ENCODE data around the gene ATXN7L3.
"Not testable (repeated sequence)": the region's sequence is repeated elsewhere in the genome, so short reads cannot be mapped to it uniquely, and the experiment has no call there.

The ATXN7L3 gene, protein sequence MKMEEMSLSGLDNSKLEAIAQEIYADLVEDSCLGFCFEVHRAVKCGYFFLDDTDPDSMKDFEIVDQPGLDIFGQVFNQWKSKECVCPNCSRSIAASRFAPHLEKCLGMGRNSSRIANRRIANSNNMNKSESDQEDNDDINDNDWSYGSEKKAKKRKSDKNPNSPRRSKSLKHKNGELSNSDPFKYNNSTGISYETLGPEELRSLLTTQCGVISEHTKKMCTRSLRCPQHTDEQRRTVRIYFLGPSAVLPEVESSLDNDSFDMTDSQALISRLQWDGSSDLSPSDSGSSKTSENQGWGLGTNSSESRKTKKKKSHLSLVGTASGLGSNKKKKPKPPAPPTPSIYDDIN

DNA sequence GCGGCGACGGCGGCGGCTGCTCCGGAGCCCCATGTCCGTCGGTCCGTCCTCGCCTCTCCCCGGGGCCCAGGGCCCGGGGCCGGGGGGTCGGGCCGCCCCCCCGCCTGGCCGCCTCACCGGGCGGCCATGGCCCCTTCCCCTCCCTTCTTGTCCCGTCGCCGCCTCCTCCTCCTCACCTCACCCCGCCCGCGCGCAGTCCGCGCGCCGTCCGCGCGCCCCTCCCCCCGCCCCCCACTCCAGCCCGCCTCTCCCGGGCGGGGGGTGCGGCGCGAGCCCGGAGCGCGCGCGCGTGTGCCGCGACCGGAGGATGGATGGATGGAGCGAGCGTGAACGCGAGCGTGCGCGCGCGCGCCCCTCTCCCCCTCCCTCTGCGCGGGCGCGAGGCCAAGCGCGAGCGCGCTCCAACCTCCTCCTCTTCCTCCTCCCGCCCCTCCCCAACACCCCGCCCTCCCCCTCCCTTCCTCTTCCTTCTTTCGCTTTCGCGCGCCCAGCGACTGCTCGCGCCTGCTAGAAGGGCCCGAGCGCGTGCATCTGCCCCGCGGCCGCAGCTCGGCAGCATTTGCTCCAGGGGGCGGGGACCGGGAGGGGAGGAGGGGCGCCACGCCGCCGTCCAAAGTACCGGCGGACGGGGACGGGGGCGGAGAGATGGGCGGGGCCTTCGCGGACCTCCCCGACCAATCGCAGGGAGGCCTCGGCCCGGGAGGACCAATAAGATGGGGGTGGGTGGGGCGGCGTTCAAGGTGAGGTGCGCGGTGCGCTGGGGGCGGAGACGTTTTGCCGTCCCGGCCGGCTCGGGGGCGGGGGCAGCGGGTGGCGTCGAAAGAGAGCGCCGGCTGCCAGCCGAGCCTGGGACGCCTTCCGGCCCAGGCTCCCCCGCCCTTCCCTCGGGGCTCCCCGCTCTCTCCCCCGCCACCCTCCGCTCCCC, at the start of gene ATXN7L3:
ATXN7L3 (minus strand) TSS at position 332 of the 925 bp plus-strand sequence. CDS start 1,814 bp downstream, outside the sequence.
- DNase-seq, result peak; percentile 96

DNA sequence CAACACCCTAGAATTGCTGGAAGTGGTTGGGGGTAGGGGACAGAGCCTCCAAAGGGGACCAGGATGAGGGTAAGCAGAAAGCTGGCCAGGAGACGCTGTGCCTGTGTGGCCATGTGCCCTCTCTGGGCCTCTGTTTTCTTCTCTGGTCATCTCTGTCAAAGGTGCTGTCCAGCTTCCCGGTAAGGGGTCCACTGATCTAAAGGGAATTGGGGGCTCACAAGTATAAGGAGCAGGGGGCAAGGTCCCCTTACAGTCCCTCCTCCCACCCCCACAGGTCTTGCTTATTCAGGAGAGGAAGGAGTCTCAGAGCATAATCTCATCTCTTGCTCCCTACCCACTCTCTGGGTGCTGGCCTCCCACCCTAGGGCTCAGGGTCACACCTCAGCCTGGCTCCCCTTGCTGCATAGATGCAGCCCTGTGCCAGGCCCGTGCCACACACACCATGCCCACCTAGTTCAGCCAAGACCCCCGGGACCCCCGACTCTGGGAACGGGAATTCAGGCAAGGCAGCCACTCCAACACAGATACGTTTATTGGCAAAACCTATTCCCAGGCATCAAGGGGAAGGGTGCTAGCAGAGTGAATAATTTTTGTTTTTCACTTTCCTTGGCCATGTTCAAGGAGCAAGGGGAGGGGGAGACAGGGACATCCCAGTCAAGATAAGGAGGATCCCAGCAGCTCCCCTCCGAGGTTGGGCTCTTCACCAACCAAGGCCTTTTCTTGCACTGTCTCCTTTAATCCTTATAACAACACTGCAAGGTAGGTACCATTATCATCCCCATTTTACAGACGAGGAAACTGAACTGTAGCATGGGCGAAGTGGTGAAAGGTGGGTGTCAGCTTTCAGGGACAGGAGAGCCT, 48.4 kb upstream of the ATXN7L3 start:
- no peak for DNase-seq

DNA sequence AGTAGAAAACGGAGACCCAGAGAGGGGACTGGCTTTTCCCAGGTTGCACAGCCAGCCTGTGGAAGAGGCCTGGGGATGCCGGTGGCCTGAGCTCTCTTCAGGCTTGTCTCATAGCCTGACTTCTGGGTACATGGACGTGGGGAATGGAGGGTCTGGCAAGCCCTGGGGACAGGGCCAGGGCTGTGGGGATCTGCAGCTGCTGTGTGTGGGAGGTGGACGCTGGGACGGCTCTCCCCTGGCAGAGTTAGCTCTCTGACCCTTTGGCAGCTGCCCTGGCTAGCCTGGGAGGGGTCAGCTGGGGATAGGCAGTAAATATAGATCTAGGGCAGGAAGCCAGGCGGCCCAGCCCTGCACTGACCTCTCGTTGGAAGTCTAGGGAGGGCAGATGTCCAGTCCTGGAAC, 47.8 kb upstream of the ATXN7L3 start:
- DNase-seq, result no peak

DNA sequence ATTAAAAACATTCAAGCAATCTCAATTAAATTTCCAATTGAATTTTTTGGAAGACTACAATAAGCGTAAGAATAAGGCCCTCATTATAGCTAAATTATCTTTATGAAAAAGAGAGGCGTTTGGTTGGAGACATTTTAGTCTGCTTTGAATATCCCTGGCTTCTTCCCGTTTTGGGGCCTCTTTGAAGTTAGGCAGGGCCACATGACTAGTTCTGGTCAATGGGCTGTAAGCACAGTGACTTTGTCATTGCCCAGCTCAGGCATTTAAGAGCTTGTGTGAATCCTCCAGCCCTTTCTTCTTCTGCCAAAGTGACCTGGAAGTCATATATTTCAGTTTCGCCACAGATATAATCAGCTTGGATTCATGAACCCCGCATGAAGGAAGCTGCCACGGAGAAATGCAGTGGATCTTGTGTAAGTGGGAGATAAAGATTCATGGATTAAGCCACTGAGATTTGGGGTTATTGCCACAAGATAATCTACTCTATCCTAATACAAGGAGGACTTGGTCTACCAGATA, 41.5 kb upstream of the ATXN7L3 start:
- no peak for DNase-seq

DNA sequence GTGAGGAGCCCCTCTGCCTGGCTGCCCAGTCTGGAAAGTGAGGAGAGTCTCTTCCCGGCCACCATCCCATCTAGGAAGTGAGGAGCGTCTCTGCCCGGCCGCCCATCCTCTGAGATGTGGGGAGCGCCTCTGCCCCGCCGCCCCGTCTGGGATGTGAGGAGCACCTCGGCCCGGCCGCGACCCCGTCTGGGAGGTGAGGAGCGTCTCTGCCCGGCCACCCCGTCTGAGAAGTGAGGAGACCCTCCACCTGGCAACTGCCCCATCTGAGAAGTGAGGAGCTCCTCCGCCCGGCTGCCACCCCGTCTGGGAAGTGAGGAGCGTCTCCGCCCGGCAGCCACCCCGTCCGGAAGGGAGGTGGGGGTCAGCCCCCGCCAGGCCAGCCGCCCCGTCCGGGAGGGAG, 38.2 kb upstream of the ATXN7L3 start:
- DNase-seq, result not testable (repeated sequence)

DNA sequence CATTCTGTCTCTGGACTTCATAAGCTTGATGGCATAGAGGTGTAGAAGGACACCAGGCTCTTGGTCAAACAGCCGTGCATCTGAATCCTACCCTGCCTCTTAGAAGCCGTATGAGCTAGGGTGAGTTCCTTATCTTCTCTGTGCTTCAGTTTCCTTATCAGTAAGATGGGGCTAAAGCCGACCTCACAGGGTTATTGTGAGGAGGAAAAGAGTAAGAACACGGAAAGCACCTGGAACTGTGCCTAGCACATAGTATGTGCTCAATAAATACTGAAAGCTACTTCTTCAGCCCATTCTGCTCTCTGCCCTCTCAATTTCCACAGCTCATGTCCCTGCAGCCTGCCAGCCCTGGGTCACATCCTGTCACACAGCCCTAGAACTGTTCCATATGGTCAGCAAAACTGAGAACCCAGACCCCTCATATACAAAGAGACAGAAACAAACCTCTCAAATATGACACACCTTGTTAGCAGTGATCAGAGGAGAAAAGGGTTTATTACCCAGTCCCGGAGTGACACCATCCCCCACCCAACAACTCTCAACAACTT, 36.8 kb upstream of the ATXN7L3 start:
- DNase-seq, result no peak

DNA sequence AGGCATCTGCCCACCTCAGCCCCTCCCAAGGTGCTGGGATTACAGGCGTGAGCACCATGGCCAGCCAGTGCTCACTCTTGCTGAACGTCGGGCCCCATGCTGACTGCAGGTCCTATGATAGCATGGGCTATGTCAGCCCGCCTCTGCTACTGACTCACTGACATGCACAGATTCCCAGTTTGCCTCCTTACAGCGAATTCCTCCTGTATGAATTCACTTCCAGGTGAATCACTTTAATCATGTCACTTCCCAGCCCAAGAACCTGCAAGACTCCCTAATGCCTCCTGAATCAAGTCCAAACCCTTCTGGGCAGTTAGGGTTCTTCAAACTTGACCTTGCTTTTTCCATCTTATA, 35.9 kb upstream of the ATXN7L3 start:
- DNase-seq, result no peak

DNA sequence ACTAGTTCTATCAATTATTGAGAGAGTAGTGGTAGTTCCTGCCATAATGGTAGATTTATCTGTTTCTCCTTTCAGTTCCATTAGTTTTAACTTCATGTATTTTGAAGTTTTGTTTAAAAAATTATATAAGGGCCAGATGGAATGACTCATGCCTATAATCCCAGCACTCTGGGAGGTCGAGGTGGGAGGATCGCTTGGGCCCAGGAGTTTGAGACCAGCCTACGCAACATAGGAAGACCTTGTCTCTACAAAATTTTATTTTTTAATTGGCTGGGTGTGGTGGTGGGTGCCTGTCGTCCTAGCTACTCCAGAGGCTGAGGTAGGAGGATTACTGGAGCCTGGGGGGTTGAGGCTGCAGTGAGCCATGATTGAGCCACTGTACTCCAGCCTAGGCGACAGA, 33.9 kb upstream of the ATXN7L3 start:
- DNase-seq, result no peak

DNA sequence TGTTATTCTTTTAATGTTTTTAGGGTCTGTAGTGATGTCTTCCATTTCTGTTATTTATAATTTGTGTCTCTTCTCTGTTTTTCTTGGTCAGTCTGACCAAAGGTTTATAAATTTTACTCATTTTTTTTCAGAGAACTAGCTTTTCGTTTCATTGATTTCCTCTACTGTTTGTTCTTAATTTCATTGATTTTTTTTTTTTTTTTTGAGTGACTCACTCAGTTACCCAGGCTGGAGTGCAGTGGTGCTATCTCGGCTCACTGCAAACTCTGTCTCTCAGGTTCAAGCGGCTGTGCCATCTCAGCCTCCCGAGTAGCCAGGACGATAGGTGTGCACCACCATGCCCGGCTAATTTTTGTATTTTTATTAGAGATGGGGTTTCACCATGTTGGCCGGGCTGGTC, 32.4 kb upstream of the ATXN7L3 start:
- DNase-seq, result no peak

DNA sequence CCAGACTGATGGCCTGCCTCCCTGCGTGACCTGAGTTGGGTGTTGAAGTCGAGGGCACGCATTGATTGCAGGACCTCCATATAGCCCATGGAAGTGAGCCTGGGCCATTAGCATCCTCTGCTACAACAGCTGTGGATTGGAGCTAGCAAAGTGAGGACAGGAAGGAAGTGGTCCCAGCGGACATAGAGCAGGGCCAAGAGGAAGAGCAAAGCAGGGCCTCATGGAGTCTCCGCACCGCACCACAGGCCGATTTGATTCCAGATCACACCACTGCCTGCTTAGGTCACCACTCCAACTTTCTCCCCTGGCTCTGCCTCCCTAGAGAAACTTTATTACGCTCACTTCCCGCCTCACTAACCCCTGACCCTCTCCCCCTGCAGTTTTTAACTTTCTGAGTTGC, 30.5 kb upstream of the ATXN7L3 start:
- DNase-seq, result no peak

DNA sequence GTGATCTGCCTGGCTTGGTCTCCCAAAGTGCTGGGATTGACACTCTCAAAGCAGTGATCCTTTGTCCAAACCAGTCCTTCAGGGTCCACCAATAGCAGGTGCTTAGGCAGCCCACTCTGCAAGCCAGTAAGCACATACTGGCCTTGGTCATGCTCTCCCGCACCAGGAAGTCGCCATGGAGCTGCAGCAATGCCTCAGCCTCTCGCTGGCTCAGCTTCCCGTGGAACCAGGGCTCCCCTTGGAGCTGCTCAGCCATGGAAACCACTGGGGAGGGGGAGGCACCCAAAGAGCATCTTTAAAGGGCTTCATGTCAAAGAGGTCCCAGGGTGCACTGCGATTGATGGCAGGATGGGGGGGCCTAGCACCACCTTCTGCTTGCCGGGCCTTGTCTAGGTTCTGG, 29.4 kb upstream of the ATXN7L3 start:
- no peak for DNase-seq

DNA sequence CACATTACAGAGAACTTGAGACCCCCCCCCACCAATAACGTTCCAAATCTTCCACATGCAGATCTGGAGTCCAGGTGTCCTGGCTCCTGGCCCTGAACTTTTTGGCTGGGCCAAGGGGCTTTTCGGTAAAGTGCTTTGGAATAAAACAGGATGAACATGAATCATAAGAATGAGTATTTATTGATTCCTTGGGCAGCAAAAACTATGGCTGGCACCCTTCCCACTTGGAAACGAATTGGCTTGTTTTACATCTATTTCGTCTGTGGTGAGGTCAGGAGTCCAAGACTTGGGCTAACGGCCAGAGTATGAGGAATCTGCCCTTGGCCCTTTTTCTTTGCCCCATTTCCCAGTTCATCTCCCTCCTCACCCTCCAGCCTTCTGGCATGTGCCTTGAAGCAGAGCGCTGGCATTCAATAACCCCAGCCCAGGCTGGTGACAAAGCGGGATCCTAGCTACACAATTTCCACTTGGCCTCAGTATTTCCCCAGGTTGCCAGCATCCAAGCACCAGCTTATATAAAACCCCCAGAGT, 23.9 kb upstream of the ATXN7L3 start:
- no peak for DNase-seq

DNA sequence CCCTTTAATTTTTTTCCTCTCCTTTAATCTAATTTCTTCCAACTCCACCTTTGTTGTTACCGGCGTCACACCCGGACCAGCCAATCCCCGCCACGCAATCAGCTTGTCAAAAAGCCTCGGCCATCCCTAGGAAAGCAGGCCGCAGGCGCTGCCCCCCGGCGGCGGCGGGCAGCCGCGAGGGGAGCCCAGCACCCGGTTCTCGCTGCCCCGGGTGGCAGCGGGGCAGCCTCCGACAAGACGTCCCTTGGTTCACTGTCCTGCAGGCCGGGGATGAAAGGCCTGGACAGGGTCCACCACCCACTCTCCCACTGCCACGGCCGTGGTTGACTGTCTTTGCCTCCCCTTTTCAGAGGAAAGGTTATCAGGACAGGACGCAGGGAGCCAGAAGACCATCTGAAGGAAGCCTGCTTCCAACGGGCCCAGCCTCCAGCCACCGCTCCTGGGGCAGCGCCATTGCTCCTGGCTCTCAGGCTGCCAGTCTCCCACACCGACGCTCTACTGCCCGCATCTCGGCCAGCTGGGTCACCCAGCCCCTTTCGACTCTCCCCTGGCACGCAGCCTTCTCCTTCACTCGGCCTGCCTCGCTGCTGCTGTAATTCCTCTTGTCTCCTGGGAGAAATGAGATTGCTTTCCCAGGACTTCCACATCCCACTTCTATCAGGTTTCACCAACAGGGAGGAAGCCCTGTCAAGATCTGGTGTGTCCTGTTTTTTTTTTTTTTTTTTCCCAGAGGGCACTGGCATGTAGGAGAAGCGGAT, 22.6 kb upstream of the ATXN7L3 start:
- DNase-seq, result peak; percentile 24

DNA sequence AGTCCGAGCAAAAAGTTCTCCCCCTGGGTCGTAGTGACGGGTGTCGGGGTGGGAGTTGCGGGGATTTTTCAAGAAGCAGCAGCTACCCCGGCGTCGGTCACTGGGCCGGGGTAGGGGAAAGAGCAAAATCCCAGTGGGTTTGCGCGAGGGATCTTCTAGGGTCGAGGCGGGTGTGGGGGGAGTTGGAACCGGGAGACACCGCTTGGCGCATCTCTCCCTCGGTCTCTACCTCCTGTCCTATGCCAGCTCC, 22.1 kb upstream of the ATXN7L3 start:
- no peak for DNase-seq

DNA sequence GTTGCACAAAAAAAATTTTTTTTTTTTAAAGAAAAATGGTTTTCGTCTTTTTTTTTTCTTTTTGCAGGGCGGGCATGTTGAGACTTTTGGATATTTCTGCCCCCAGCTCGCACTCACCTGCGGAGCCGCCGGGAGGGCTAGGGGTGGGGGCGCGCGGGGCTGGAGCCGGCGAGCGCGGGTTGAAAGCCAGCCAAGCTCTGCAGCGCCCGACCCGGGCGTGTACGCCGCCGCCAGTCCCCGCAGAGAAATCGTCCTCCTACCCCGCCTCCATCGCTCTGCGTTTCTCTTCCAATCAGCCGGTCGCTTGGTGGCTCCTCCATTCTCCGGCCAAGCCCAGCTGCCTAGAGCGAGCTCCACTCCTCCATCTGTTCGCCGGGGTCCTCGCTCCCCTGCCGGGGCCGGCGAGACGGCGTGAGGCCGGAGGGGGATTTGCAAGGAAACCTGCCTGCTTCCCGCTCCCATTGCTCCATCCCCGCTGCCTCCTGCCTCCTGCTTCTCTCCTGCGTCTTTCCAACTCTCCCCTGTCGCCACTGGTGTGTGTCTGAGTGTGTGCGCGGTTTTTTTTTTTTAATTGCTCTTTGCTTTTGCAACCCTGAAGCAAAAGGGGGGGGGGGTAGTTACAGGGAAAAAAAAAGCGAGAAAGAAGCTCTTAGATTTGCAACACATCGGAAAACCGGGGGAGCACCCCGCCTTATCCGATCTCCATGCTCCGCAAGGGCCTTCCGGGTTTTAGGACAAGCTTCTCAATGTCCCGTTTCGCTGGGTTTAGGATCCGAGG, 21.6 kb upstream of the ATXN7L3 start:
- DNase-seq, result peak; percentile 35

DNA sequence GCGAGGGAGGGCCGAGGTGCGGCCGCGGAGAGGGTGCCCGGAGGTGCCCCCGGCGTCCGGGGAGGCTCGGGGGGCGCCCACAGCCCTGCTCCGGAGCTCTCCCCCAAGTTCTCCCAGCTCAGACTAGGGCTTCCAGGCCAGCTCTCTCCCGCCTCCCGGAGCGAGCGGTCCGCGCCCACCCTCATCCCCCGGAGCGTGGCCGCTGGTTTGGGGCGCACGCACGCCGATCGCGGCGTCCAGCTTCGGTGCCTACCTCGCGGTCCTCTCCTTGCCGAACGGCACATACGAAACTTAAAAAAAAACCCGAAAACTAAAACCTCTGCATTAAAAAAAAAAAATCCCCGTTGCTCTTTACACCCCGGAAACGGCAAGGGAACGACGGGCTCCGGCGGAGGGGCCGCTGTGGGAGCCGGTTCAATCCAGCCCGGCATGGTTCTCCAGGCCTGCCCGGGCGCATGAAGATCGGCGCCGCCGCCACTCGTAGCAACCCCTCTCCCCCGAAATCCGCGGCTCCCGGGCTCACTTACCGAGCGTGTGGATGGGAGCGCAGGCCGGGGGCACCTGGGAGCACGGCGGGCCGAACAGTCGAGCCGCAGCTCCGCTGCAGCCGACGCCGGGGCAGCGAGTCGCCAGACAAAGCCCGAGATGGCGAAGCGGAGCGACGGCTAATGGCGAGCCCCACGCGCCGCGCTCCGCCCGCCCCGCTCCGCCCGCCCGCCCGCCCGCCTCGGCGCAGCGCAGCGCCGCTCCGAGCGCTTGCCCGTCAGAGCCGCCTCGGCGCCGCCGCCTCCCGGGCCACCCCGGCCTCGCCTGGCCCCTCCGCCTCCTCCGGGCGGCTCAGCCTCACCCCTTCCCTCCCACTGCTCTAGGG, 20.8 kb upstream of the ATXN7L3 start:
- DNase-seq, result peak; percentile 19

DNA sequence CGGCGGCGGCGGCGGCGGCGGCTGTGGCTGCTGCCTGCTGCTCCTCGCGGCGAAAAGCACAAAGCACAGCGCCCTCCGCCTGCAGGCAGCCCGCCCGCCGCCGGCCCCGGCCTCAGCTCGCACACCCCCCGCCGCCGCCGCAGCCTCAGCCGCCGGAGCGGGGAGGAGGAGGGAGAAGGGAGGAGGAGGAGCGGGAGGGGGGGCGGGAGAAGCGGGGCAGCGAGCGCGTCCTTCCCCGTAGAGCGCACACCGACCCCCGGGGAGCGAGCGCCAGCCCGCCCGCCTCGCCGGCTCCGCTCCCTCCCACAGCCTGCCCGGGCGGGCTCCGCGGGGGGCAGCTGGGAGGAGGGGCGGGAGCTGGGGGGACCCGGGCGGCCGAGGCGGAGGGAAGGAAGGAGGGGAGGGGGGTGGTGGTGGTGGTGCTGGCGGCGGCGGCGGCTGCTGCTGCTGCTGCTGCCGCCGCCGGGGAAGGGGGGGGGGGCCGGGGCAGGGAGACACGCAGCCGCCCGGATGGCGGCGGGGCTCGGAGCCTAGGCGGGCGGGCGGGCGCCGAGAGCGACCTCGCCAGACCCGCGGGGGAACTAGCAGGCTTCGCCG, 20.0 kb upstream of the ATXN7L3 start, which contains the start of gene UBTF:
UBTF (minus strand) TSS at position 60 of the 597 bp plus-strand sequence. CDS start 1,446 bp downstream, outside the sequence.
- DNase-seq, result peak; percentile 93

DNA sequence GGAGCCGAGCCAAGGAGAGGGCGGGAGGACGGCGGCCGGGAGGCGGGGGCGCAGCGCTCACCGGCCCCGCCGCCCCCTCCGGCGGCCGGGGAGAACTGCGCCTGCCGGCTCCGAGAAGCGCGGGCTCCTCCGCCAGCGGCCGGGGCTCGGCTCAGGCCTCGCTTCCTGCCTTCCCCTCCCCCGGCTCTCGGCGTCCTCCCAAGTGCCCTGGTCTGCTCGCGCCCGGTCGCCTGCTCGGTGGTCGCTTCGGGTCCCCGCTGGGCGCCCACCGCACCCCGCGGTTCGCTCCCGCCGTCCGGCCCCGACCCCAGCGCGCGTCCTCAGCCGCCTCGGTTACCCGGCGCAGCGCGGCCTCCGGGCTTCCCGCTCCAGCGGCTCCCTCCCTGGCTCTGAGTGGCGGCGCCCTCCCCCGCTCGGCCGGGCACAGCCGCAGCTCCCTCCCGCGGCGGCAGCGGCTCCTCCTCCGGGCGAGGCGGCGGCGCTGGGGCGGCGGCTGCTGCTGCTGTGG, 19.5 kb upstream of the ATXN7L3 start:
- peak; percentile 37 for DNase-seq

All from NCI-H2107 (cell line).